NCI-H748 (cell line): ENCODE results near the gene GAS2.
A peak's percentile ranks its signal among the peaks of the same experiment; 100 is the strongest.
"Not testable (repeated sequence)": the region's sequence is repeated elsewhere in the genome, so short reads cannot be mapped to it uniquely, and the experiment has no call there.

ENCODE experiments used
- DNase-seq: peaks from one replicate; lab custom pipeline; 2025; ENCODE audit not compliant: unreplicated experiment; lab: John Stamatoyannopoulos, UW

GAS2 gene

DNA sequence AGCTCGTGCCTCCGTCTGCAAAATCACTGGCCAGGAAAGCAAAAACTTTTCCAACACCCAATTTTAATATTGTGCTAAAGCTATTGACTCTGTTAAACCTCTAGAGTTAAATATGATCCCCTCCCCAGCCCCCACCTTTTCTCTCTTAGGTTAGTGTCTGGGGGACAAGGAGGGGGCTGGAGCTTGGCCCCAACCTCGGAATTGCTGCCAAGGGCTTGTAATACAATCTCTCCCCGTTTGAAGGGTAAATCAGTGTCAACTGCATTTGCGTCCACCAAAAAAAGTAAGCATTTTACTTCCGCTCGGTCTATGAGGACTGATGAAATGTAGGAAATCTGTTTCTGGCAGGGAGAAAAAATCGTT is at the start of gene GAS2:
TSS of gene GAS2 (plus strand) at position 287 of the 363 bp plus-strand sequence. CDS start 8,259 bp downstream, outside the sequence.
- no peak for DNase-seq

DNA sequence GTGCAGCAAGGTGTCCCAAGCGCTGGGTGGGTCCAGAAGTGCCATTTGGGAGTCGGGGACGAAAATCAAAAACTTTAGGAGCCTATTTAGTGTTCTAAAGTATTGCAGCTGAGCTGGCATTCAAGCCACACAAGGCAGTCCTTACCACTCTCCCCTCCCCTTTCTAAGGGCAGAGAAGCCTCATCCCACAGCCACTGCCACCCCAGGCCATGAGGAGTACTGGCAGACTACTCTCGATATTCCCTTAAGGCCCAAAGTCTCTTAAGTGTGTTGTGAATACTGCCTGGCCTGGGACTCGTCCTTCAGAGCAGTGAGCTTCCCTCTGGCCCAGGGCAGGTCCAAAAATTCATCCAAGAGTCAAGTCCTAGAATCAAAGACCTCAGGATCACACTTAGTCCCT is 48.5 kb upstream of the GAS2 start:
- DNase-seq: no peak

DNA sequence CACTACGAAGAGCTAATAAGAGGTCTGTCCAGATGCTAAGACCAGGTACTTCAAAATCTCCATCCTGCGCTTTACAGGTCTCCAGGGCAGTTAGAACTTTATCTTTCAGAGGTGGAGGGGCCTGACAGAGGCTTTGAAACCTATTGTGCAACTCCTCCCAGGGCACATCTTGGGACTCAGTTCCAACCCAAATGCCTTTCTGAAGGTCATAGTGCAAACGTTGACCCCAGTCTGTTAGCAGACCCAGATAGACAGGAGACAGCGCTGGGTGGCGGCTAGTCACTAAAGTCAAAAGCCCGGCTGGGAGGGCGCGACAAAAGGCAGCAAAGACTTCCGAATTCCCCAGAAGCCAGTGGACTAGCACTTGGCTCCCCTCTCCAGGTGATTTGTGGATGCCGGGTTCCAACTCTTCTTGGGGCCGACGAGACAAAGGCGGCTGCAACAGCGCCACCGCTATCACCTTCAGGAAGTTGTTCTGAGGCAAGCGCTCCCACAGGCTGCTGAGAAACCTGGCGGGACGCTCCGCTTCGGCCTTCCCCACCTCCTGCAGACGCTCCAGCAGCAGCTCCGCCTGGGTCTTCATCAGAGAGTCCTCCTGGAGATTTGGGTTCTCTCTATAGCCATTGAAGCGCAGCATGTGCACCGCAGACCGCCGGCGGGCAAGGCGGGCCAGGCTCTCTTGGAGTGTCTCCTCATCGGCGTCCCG is 41.5 kb upstream of the GAS2 start:
- peak; percentile 88 for DNase-seq

DNA sequence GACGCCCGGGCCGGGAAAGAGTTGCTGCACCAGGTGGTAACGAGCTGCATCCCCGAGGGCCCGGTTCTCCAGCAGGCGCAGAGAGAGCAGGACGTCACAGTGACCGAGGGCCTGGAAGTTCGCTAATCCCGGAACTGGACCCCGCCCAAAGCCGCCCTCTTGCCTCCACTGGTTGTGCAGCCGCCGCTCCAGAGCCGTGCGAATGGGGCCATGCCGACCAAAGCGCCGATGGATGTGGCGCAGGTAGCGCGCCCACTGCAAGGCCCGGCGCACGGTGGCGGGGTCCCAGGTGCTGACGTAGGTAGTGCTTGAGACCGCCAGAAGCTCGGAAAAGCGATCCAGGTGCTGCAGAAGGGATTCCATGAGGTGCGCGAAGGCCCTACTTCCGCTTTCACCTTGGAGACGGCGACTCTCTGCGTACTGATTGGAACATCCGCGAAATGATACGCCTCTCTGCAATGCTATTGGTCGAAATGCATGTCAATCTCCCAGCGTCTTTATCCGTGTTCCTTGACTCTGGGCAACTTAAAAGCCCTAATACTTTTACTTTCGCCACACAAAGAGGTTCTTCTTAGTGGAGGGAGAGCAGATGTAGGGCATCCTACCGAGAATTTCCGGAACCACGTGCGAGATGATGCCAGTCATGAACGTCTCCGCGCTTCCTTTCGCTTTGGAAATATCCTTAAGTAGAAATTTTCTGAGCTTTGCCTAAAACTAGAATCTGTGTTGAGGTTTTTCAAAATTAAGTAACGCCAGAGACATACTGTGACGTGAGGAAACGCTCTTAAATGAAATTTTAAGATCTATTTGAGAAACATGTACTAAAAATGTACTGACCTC is 40.7 kb upstream of the GAS2 start, which contains the start of gene FANCF:
TSS of gene FANCF (minus strand) at position 376 of the 840 bp plus-strand sequence. CDS start at position 363, 13 bp downstream.
- peak; percentile 98 for DNase-seq

DNA sequence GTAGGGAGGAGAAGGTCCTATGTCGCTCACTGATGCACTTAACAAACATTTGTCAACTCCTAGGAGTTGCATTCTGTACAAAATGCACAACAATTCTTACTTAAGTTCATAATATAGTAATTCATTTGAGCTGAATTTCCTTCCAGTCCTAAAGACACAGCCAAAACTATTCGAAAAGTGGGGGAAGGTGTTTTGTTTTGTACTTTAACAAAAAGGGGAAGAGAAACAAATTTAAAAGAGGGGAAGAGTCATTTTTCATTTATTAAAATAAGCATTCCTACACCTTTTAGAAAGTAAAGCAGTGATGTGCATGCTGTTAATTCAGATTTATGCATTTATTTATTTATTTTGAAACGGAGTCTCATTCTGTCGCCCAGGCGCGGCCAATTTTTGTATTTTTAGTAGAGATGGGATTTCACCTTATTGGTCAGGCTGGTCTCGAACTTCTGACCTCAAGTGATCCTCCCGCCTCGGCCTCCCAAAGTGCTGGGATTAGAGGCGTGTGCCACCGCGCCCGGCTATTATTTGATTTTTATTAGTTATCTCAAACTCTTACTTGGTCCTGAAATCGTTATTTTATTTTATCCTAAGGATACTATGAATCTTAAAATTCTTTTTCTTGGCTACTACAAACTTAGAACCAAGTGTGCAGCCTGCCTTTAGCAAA is 39.7 kb upstream of the GAS2 start:
- DNase-seq: no peak

DNA sequence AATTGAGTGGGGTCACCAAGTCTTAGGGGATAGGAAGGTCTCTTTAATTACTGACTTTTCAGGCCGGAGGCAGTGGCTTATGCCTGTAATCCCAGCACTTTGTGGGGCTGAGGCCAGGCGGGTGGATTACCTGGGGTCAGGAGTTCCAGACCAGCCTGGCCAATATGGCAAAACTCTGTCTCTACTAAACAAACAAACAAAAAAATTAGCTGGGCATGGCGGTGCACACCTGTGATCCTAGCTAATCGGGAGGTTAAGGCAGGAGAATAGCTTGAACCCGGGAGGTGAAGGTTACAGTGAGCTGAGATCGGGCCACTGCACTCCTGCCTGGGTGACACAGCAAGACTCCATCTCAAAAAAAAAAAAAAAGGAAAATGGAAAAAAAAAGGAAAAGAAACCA is 39.0 kb upstream of the GAS2 start:
- no peak for DNase-seq

DNA sequence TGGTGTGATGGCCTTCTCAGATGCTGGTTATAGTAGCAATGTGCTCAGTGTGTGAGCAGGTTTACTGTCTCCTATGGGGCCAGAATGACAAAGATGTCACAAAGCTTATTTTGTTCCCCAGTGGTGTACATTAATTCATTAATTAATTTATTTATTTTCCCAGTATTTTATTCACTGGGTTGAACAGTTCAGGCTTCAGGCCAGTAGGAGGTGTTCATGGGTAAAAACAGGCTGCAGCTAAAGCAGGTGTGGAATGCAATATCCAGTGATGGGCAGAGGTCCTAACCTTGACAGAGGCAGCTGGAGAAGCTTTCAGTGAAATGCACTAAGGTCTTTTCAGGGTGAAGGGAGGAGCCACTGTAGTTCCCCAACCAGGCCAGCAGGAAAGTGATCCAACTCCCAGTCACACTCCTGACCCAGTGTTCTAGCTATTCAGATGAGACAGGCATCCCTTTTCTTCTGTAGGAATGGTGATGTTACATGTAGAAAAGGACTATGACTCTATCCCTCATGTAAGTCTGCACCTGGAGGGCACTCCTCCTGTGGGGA is 33.0 kb upstream of the GAS2 start:
- DNase-seq: no peak

DNA sequence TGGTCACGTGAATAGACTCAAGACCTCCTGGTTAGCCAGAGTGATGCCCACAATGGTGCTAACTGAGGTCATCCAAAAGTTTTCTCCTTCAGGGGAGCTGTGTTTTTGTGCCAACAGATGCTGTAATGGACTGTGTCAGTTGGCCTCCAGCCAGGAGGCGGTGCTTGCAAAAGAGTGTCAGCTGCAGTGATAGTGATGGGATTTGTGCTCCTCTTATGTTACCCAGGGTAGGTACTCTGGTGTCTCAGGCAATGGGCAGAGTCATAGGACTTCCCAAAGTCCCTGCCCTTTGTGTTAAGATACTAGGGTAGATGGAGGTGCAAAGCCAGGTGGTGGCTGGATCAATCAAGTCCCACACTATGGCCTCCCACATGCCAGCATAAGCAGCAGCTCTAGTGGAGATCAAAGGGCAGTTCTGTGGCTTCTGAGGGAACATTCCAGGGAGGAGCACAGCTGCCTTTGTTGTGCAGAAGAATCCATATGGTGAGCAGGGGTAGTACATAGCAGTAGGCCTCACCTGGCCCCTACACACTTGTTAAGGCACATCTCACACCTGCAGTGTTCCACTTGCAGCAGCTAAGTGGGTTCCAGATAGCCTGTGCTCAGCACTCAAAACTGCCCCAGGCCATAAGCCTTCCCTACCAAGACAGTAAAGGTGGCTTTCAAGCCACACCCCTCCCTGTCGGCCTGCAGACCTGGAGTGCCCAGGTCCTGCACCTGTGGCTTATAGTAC is 31.3 kb upstream of the GAS2 start:
- peak; percentile 42 for DNase-seq

DNA sequence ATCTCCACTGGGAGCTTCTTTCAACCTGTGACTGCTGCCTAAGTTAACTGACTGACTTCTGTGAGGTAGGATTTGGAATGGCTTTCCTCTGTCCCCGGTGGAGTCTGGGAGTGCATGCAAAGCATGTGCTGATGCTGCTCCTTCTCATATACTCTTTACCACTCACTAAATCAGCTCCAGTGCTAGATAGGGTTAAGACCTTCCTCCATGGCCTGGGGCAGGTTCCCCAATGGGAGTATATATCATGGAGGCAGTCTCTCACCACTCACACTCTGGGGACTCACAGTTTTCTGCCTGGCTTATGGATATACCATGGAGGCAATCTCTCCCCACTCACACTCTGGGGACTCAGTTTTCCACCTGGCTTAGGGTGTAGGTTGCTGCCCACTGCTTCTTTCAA is 30.7 kb upstream of the GAS2 start:
- no peak for DNase-seq

DNA sequence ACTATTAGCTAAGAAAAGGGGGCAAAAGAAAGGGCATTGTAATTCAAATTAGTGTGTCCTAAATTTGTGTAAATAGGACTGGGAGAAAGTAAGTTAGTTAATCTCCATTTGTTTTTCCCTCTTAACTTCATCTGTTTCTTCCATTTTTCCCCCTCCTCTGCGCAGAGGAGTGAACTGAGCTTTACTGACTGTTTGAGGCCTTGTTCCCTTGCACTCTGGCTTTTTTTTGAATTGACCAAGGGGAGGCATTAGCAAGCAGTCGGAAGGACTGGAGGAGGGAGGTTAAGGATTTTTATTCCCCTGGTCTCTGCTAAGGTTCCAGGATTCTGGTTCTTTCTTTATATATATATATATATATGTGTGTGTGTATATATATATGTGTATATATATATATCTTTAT is 25.5 kb upstream of the GAS2 start:
- no peak for DNase-seq

DNA sequence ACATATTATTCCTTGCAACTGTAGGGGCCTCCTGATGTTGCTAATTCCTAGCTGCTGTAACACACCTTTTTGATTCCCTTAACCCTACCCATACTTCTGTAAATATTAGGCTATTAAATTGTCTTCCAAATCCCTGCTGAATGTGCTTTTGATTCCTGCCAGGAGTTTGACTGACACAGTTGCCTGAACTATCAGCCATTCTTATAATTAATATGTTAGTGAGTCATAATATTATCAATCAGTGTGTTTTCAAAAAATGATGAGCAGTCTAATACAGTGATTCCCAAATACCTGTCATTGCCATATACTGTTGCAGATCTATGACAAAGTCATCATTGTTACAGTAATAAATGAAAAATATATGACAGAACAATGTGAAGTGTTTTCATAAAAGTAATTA is 24.9 kb upstream of the GAS2 start:
- no peak for DNase-seq

DNA sequence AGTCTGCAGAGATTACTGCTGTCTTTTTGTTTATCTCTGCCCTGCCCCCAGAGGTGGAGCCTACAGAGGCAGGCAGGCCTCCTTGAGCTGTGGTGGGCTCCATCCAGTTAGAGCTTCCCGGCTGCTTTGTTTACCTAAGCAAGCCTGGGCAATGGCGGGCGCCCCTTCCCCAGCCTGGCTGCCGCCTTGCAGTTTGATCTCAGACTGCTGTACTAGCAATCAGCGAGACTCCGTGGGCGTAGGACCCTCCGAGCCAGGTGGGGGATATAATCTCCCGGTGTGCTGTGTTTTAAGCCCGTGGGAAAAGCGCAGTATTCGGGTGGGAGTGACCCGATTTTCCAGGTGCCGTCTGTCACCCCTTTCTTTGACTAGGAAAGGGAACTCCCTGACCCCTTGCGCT is 14.1 kb upstream of the GAS2 start:
- DNase-seq: not testable (repeated sequence)

DNA sequence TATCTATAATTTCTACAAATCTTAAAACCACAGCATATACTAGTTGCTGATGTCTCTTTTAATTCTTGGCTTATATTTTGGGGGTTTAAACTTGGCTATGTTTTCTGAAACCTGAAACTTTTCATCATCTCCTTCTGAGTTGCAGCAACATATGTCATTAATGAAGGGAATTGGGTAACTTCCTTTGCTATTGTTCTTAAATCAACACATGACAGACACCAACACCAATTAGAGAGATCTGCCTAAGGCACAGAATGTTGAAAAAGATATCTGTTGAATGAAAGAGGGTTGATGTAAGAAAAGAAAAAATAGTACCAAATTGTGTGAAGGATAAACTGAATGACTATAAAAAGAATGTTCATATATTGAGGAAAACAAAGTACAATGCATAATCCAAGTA is 10.3 kb upstream of the GAS2 start:
- DNase-seq: peak; percentile 6

DNA sequence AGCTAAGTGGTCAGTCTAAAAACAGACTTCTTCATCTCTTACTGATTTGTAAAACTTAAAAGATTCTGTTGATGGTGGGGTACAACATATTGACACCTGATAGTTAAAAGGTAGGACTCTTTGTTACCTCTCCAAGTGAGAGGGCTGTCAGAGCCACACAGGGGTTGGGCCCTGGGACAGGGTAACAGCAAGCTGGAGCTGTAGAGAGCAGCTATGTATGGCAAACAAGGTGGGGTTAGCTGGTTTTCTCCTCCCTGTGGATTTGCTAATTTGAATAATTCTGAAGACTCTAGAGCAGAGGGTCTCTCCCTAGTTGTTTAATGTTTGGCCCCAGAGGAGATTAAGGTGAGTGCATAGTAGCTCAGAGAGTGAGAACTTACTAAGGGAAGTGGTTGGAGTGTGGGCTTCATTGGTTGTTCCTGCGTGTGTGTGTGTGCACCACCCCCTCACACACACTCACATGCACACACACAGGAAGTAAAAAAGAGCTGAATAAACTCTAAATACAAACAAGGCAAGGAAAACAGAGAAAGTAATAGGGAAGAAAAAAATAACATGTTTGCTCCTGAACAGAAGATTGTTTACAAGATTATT is 9.2 kb upstream of the GAS2 start:
- no peak for DNase-seq

DNA sequence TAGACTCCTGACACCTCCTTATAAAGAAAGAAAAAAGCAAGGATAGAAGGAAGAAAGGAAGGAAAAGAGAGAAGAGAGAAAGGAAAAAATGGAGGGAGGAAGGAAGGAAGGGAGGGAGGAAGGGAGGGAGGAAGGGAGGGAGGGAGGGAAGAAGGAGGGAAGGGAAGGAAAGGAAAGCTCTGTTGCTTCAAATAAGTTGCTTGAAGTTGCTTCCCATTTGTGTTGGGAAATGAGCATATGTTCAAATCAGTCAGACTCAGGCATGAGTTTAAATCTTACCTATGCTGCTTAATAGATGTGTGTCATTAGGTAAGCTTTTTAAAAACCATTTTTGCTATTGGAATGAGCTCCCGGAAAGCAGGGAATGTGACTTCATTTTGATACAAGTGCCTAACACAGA is 6.6 kb upstream of the GAS2 start:
- DNase-seq: no peak

DNA sequence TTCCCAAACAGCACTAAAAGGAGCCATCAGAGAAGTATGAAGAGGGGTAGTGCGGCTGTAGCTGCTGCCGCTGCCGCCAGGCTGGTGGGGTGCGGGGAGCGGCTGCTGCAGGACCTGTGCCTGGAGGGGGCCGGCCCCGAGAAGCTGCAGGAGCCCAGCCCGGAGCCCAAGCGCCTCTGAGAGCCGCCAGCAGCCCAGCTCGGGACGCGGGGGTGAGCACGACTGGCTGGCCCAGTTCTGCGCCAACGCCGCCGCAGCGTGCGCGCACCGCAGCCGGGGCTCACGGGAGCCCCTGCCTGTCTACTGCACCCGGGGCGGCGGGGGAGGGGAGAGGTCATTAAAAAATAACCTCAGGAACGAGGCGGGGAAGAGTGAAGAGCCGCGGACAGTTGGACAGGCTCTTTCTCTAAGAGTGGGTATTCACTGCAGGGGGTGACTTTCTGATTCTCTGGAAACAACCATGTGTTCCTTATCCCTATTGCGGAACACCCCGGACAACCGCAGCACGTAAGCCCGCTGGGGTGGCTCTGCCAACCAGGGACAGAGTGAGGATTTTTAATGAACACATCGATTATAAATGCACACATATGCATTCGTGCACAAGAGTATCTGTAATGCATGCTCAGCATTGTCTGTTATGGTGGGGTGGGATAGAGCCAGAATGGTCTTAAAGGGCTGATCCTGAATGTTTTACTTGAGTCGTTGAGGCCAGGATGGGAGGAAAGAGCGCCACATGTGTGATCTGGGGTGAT is 453 bp downstream of the GAS2 start:
- DNase-seq: peak; percentile 51

DNA sequence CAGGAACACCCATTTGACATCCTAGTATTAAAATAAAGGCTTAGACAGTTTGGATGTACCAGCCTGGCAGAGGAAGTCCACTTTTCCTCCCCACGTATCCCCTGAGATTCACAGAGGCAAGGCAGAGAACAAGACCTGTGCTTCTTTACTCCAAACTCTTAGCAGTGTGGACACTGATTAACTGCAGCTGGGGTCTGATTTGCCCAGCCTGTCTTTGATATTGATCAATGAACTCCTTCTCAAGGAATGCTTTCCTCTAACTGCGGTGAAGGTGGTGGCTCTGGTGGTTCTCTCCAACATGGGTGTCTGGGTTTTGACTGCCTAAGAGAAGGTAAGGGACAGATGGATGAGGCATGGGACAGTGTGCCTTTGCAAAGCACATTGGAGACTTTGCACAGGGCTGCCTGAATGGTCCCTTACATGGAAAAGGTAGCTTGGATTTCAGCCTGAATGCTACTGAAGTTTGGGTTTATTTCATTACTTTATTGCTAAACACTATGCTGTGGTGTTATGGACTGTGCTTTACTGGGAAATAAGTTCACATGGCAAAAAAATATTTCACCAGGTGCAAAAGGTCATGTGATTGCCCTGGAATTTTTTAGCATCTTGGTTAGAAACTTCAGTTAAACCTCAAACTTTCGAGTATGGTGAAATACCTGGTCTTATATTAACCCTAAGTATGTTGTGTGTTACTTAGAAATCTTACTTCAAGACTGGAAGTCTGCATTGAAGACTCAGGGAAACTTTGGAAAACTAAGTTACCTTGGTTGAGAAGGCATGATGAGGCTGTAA is 1.8 kb downstream of the GAS2 start:
- DNase-seq: no peak

DNA sequence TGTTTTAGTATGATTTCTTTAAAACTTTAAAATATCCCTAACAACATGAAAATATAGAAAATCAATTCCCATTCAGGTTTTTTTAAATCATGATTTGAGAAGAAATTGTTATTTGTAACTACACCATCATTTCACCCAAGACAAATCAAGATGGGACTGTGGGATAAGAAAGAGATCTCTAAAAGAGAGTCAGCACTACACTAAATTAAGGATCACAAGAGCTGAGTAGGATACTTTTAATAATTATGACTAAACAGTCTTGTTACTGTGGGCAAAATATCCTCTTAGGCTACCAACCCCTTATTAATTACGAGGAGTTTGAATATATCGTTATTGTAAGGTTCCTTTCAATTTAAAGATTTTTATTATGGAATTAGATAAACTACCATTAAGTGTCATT is 3.0 kb downstream of the GAS2 start:
- no peak for DNase-seq

DNA sequence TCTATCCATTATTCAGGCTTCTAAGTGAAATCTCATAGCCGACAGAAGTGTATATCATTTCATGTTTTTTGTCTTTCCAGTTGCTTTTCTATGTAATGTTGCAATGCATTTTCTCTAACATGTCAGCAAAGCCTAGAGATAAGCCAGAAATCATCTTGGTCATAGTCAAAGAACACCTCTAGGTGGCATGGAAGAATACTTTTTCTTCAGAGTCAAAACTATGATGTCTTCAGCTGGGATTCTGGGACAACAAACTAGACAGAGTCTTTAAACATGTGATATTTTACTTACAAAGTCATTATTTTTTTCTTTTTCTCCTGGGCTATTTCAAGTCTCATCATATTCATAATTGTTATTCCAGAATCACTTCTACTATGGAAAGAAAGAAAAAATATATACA is 4.4 kb downstream of the GAS2 start:
- peak; percentile 5 for DNase-seq
